ENCODE results near the gene TBX21.
"Not testable (repeated sequence)": the region's sequence is repeated elsewhere in the genome, so short reads cannot be mapped to it uniquely, and the experiment has no call there.

TBX21 gene

DNA sequence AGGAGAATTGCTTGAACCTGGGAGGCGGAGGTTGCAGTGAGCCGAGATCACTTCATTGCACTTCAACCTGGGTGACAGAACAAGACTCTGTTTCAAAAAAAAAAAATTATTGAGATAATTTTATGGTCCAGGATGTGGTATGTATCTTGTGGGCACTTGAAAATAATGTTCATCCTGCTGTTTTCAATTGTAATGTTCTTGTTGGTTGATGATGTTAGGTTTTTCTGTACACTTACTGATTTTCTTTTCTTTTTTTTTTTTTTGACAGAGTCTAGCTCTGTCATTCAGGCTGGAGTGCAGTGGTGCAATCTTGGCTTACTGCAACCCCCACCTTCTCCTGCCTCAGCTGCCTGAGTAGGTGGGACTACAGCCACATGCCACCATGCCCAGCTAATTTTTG is 29.7 kb downstream of the TBX21 start:
- no peaks in the 10 kb centered on the region for H3K36me3 ChIP-seq (ENCODE audit: insufficient read depth, low read length)
- no peak overlapping the region for H3K27ac ChIP-seq (ENCODE audit: low read length)
- H3K79me2 ChIP-seq (ENCODE audit: insufficient read depth, low read length): no peaks in the 10 kb centered on the region
- TF ChIP-seq, protein P1, sequence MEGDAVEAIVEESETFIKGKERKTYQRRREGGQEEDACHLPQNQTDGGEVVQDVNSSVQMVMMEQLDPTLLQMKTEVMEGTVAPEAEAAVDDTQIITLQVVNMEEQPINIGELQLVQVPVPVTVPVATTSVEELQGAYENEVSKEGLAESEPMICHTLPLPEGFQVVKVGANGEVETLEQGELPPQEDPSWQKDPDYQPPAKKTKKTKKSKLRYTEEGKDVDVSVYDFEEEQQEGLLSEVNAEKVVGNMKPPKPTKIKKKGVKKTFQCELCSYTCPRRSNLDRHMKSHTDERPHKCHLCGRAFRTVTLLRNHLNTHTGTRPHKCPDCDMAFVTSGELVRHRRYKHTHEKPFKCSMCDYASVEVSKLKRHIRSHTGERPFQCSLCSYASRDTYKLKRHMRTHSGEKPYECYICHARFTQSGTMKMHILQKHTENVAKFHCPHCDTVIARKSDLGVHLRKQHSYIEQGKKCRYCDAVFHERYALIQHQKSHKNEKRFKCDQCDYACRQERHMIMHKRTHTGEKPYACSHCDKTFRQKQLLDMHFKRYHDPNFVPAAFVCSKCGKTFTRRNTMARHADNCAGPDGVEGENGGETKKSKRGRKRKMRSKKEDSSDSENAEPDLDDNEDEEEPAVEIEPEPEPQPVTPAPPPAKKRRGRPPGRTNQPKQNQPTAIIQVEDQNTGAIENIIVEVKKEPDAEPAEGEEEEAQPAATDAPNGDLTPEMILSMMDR (IDR thresholded peaks at IDR 0.05; ENCODE audit: borderline replicate concordance, extremely low read depth, low read length, poor library complexity, severe bottlenecking): no peak
- TF ChIP-seq EZH2 (IDR thresholded peaks at IDR 0.05; ENCODE audit: borderline replicate concordance, low read depth, low read length, severe bottlenecking): no peak
- no peak overlapping the region for H3K9ac ChIP-seq (ENCODE audit: low read depth, low read length)
- ATAC-seq (ENCODE audit: insufficient read depth, low read depth): no peak
- no peaks in the 10 kb centered on the region for H4K20me1 ChIP-seq (ENCODE audit: insufficient read depth, low read length)
- no peak overlapping the region for H3K4me2 ChIP-seq (ENCODE audit: insufficient read depth, low read length)
- no peak for DNase-seq
- peaks cover 8% of the 10 kb centered on the region for H3K27me3 ChIP-seq (ENCODE audit: insufficient read depth, low read length, poor library complexity)
- H3K4me1 ChIP-seq (ENCODE audit: insufficient read depth, low read length): no peaks in the 10 kb centered on the region
- no peak overlapping the region for H3K4me3 ChIP-seq (ENCODE audit: low read depth in 1 of 2, low read length in 2 of 2)
- no peak overlapping the region for H2AFZ ChIP-seq (ENCODE audit: low read depth, low read length)
- peaks cover 11% of the 10 kb centered on the region for H3K9me3 ChIP-seq (ENCODE audit: insufficient read depth, low read length, severe bottlenecking)

DNA sequence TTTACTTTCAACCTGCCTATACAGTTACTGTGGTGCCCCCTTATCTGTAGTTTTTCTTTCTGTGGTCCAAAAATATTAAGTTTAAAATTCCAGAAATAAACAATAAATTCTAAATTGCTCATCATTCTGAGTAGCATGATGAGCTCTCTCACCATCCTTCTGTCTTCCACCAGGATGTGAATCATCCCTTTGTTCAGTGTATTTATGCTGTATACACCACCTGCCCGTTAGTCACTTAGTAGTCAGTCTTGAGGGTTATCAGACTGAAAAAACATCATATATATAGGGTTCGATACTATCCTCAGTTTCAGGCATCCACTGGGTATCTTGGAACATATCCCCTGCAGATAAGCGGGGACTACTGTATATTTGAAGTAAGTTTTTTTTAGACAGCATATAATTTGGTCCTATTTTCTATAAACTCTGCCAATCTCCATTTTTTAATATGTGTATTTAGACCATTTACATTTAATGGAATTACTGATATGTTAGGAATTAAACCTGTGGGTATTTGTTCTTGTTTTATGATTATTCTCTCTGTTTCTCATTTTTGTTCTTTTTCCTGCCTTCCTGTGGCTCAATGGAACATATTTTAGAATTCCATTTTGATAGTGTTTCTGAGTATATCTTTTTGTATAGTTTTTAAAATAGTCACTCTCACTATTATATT is 31.0 kb downstream of the TBX21 start:
- Histone ChIP-seq H3K9ac (ENCODE audit: low read depth, low read length) (no peak overlapping the region), H3K4me3 (ENCODE audit: low read depth in 1 of 2, low read length in 2 of 2) (no peak overlapping the region), H3K4me2 (ENCODE audit: insufficient read depth, low read length) (no peak overlapping the region), H3K79me2 (ENCODE audit: insufficient read depth, low read length) (no peaks in the 10 kb centered on the region), H3K27ac (ENCODE audit: low read length) (no peak overlapping the region), H4K20me1 (ENCODE audit: insufficient read depth, low read length) (no peaks in the 10 kb centered on the region), H3K4me1 (ENCODE audit: insufficient read depth, low read length) (no peaks in the 10 kb centered on the region), H3K27me3 (ENCODE audit: insufficient read depth, low read length, poor library complexity) (no peaks in the 10 kb centered on the region), H3K36me3 (ENCODE audit: insufficient read depth, low read length) (no peaks in the 10 kb centered on the region), H3K9me3 (ENCODE audit: insufficient read depth, low read length, severe bottlenecking) (peaks cover 11% of the 10 kb centered on the region), H2AFZ (ENCODE audit: low read depth, low read length) (no peak overlapping the region)
- TF ChIP-seq, protein P1 (IDR thresholded peaks at IDR 0.05; ENCODE audit: borderline replicate concordance, extremely low read depth, low read length, poor library complexity, severe bottlenecking): no peak
- TF ChIP-seq EZH2 (IDR thresholded peaks at IDR 0.05; ENCODE audit: borderline replicate concordance, low read depth, low read length, severe bottlenecking): no peak
- DNase-seq (no peak), ATAC-seq (ENCODE audit: insufficient read depth, low read depth) (no peak)

DNA sequence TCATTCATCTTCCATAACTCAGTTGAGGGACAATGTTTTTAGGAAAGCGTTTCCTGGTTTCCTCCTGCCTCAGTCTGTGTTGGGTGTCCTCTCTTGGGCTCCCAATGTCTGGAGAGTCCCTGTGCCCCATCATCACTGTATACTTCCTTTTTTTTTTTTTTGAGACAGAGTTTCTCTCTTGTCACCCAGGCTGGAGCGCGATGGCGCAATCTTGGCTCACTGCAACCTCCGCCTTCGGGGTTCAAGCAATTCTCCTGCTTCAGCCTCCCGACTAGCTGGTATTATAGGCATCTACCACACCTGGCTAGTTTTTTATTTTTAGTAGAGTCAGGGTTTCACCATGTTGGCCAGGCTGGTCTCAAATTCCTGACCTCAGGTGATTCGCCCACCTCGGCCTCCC is 40.6 kb downstream of the TBX21 start:
- H3K4me2 ChIP-seq (ENCODE audit: insufficient read depth, low read length); H3K4me3 ChIP-seq (ENCODE audit: low read depth in 1 of 2, low read length in 2 of 2); H2AFZ ChIP-seq (ENCODE audit: low read depth, low read length); H3K79me2 ChIP-seq (ENCODE audit: insufficient read depth, low read length); H4K20me1 ChIP-seq (ENCODE audit: insufficient read depth, low read length); H3K27ac ChIP-seq (ENCODE audit: low read length); H3K4me1 ChIP-seq (ENCODE audit: insufficient read depth, low read length); H3K36me3 ChIP-seq (ENCODE audit: insufficient read depth, low read length); H3K9me3 ChIP-seq (ENCODE audit: insufficient read depth, low read length, severe bottlenecking); ATAC-seq (ENCODE audit: insufficient read depth, low read depth); H3K9ac ChIP-seq (ENCODE audit: low read depth, low read length); DNase-seq; H3K27me3 ChIP-seq (ENCODE audit: insufficient read depth, low read length, poor library complexity): not testable (repeated sequence)

DNA sequence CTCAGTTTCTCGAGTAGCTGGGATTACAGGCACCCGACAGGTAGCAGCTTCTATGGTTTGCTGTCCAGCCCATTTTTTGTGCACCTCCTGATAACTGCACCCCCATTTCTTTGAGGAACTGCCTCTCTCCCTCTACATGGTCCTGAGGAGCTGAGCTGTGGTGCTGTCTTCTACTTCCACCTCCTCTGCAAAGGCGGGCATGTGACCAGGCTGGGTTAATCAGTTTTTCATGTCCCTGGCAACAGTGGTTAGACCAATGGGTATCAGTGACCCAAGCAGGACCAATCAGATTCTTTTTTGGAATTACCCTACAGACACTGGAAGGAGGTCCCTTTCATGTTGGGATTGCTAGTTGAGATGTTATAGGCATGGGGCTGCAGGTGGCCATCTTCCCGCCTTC is 41.3 kb downstream of the TBX21 start:
- ATAC-seq (ENCODE audit: insufficient read depth, low read depth): no peak
- no peak overlapping the region for H3K4me2 ChIP-seq (ENCODE audit: insufficient read depth, low read length)

More for the DNA sequence above, 41.3 kb downstream of the TBX21 start:
- no peak for TF ChIP-seq EZH2 (IDR thresholded peaks at IDR 0.05; ENCODE audit: borderline replicate concordance, low read depth, low read length, severe bottlenecking)
- TF ChIP-seq, protein P1 (IDR thresholded peaks at IDR 0.05; ENCODE audit: borderline replicate concordance, extremely low read depth, low read length, poor library complexity, severe bottlenecking): no peak
- H3K4me1 ChIP-seq (ENCODE audit: insufficient read depth, low read length): no peaks in the 10 kb centered on the region
- no peak overlapping the region for H3K27ac ChIP-seq (ENCODE audit: low read length)
- H3K4me3 ChIP-seq (ENCODE audit: low read depth in 1 of 2, low read length in 2 of 2): no peak overlapping the region
- no peaks in the 10 kb centered on the region for H3K27me3 ChIP-seq (ENCODE audit: insufficient read depth, low read length, poor library complexity)
- H3K9ac ChIP-seq (ENCODE audit: low read depth, low read length): no peak overlapping the region
- DNase-seq: no peak
- no peak overlapping the region for H2AFZ ChIP-seq (ENCODE audit: low read depth, low read length)
- no peaks in the 10 kb centered on the region for H4K20me1 ChIP-seq (ENCODE audit: insufficient read depth, low read length)
- H3K9me3 ChIP-seq (ENCODE audit: insufficient read depth, low read length, severe bottlenecking): peaks cover 2% of the 10 kb centered on the region
- no peaks in the 10 kb centered on the region for H3K79me2 ChIP-seq (ENCODE audit: insufficient read depth, low read length)
- H3K36me3 ChIP-seq (ENCODE audit: insufficient read depth, low read length): no peaks in the 10 kb centered on the region

Data from DND-41 (cell line).